CD4-positive, alpha-beta T cell treated with Interleukin-17A for 4 hours (primary cell): ENCODE data around the gene TAS2R39.

Experiments
- DNase-seq: peaks from one replicate; pipeline ENCODE4 v3.0.0-alpha.2; 2020; ENCODE audit warnings: mixed read lengths

Gene TAS2R39

DNA sequence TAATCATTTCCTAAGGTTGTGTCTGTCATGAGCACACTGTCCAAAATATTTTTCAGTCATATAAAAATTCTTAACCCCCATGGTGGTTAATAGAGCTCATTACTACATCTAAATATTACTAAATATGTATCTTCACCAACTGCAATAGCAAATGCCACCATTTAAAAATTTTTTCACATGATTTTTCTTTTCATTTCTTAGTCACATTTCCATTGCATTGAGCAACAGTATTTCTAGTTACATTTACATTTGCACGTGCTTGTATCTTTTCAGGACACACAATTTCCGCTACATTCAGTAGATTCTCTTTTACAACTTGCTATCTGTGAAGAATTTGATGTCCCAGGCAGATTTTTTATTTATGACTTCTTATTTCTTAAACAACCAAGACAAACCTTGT, 33.5 kb downstream of the TAS2R39 start:
- no peak for DNase-seq

- DNase-seq, result no peak
Observed at GRCh38 chr7:143217806-143218205, 34.6 kb downstream of the TAS2R39 start.

GRCh38 chr7:143221286-143221685, 38.1 kb downstream of the TAS2R39 start:
- DNase-seq, result no peak

DNA sequence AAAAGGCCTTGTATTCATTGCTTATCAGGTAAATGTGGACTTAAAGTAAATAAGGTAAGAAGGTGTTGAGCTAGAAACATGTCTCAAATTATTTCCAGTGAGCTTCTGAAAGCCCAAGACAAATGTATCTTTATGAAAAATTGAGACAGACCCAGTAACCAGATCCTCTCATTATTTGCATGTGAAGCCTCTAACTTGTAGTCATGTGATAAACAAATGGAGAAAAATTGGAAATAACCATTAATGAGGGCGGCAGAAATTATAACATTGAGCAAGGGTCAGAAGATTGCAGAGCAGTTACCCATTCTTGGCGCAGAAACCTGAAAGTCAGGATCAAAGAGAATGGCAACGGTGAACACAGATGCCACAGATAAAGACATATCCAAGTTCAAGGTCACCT, 38.5 kb downstream of the TAS2R39 start, which contains the start of gene TAS2R40:
TAS2R40 (plus strand) TSS at position 301 of the 400 bp plus-strand sequence; CDS start at position 343, 42 bp downstream.
- no peak for DNase-seq

DNA sequence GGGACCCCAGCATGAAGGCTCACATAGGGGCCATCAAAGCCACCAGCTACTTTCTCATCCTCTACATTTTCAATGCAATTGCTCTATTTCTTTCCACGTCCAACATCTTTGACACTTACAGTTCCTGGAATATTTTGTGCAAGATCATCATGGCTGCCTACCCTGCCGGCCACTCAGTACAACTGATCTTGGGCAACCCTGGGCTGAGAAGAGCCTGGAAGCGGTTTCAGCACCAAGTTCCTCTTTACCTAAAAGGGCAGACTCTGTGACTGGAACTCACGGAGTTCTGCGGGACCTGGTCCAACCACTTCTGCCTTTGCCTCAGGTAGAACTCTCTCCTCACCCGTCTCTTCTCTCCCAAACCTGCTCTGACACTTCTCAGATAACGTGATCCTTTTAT, 39.6 kb downstream of the TAS2R39 start:
- no peak for DNase-seq

DNA sequence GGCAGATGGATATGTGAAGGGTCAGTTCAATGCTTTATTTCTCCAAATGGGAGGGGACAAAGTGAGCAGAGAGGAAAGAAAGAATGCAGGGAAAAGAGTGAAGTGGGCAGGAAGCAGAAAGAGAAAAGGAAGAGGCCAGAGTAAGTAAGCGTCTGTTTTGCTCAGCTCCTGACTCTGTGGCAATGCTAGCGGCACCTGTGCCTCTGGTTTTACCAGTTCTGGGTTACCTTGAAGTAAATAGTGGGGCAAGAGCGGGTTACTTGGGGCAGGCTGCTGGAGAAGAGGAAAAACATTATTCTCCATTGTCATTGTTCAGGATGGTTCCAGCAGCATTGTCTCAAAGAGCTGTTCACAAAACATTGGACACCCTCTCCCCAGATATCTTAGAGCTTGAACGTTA, 40.6 kb downstream of the TAS2R39 start:
- no peak for DNase-seq

DNA sequence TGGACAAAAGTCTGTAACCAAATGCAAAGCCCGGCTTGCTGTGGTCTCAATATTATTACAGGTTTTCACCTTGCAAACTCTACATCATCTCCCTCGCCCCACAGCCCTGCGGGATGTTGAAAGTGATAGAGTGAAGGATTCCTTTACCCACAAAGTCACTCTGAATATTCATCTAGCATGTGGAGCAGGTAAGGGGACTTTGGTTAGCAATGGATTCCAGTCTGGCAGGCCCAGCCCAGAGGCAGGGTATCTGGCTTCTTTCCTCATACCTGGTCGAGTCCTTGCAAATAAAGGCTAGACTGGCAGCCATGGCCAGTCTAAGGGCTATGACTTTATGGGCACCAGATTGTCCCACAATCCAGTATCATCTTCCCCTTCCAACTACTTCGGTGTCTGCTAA, 41.8 kb downstream of the TAS2R39 start:
- DNase-seq, result no peak

DNA sequence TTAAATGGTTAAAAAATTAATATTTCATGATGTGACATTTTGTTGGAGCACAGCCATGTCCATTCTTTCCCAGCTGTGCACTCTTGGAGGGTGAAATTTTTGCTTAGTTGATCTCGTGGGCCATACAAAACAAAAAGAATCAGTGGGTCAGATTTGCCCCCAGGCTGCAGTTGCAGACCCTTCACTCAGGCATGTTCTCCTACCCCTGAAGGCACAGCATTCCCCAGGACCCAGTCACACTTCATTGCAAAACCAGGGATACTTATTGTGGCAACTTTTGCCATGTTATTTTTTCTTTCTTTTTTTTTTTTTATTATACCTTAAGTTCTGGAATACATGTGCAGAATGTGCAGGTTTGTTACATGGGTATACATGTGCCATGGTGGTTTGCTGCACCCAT, 44.6 kb downstream of the TAS2R39 start:
- no peak for DNase-seq

- no peak for DNase-seq
Observed at GRCh38 chr7:143229054-143229790, 46.0 kb downstream of the TAS2R39 start.

DNA sequence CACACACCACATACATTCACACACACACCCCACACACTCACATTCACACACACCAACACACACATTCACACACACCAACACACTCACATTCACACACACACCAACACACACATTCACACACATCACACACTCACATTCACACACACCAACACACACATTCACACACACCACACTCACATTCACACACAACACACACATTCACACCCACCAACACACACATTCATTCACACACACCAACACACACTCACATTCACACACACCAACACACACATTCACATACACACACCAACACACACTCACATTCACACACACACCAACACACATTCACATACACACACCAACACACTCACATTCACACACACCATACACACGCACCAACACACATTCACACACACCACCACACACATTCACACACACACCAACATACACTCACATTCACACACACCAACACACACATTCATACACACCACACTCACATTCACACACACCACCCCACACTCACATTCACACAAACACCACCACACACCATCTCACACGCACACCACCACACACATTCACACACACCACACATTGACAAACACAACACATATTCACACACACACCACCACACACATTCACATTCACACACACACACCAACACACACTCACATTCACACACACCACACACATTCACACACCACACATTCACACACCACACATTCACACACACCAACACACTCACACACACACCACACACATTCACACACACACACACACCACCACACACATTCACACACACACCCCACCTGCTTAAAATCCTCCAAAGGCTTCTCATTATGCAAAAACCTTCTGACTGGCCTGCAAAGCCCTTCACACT, 47.6 kb downstream of the TAS2R39 start:
- DNase-seq, result no peak
